NCI-H2107 (cell line): ENCODE data around the gene CCDC136.

ENCODE experiments used
- DNase-seq: peaks from one replicate; lab custom pipeline; 2025; lab: John Stamatoyannopoulos, UW

Gene CCDC136

DNA sequence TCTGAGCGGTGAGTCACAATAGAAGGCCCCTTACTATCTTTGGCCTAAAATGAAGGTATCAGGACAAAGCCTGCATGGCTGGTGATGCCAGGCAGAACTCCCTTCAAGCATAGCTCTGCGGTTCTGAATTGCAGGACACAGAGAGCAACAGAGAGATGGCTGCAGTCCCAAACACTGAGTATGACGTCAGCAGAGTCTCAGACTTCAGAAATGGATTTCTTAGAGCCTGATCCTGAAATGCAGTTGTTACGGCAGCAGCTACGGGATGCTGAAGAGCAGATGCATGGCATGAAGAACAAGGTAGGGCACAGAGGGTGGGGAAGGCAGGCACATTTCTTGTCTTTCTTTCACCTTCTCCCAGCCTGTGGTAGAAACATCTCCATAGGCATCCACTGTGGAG is 13.5 kb downstream of the CCDC136 start:
- no peak for DNase-seq

DNA sequence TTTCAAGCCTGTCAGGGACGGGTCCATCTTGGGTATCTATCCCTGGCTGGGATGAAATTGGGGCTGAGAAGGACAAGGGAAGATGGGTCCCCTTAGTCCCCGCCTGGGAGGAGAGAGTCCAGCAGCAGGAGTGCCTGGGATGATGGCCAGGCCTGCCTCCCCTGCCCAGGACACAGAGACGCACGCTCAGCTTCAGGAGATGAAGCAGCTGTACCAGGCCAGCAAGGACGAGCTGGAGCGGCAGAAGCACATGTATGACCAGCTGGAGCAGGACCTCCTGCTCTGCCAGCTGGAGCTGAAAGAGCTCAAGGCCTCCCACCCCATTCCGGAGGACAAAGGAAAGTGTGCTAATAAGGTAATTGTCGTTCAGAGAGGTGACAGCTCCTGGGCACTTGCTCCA is 15.4 kb downstream of the CCDC136 start:
- DNase-seq = no peak

DNA sequence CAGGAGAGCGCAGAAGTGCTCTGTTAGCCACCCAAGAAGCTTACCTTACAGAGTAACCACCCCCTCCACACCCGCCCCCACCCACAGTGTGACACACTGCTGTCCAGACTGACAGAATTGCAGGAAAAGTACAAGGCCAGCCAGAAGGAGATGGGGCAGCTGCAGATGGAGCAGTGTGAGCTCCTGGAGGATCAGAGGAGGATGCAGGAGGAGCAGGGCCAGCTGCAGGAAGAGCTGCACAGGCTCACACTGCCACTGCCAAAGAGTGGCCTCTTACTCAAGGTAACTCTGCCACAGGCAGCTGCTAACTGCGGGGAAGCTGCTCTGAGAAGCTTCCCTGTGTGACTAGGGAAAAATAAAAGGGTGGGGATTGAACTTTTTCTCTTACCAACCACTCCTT is 17.6 kb downstream of the CCDC136 start:
- no peak for DNase-seq

DNA sequence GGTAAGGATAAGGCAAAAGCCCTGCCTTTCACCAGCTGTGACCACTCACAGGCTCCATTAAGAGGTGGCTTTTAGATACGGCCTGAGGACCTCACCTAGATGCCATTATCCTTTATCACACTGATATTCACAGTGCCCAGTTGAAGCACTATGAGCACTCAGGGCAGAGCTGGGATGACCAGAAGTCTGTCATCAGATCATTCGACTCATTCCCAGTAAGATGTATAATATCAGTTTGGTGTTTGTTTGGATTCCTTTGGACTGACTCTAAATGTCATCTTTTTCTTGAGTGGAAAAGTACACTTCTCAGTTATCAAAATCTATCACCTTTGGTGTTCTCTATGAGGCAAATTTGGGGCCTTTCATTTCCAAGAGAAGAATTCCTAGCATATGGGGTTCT is 18.7 kb downstream of the CCDC136 start:
- DNase-seq = no peak

DNA sequence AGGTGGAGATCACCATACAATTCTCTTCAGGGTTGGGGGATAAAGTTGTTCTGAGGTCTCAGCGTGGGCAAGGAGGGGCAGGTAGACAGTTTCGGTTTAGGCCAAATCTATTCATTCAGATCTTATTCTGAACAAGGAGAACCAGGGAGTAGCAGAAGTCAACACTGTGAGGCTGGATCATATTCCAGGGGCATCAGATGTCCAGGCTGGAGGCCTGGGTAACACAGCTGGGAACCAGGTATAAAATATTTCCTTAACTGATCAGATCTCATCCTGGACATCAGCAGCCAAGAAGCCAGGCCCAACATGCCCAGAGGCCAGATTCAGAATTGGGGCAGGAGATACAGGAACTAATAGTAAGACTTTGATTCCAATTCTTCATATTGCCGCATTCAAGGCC is 19.2 kb downstream of the CCDC136 start:
- DNase-seq = no peak

DNA sequence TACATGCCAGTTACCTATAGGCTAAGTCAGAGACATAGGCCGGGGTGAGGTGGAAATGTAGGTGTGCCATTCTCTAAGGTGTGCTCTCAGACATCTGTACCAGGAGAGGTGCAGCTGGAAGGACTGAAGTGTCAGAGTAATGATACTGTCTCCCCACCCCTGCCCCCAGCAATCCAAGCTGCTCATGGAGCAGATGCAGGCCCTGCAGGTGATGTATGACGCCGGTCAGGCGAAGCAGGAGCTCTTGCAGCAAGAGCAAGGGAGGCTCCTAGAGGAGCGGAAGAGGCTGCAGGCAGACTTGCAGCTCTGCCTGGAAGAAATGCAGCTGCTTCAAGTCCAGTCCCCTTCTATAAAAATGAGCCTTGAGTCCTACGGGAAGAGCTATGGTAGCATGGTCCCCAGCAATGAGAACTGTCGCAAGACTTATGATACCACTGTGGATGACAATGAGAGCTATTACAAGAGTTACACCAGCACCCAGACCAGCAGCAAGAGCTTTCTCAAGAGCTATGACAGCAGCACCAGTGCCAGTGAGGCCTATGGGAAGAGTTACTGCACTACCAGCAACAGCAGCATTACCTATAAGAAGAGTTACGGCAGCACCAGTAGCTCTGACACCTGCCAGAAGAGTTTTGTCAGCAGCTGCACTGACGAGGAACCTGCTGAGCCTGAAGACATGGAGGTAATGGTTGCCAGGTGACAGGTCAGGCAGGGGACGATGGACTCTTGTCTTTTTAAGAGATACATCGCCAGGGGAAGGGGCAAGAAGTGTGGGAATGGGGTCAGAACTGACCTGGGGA is 20.1 kb downstream of the CCDC136 start:
- no peak for DNase-seq

DNA sequence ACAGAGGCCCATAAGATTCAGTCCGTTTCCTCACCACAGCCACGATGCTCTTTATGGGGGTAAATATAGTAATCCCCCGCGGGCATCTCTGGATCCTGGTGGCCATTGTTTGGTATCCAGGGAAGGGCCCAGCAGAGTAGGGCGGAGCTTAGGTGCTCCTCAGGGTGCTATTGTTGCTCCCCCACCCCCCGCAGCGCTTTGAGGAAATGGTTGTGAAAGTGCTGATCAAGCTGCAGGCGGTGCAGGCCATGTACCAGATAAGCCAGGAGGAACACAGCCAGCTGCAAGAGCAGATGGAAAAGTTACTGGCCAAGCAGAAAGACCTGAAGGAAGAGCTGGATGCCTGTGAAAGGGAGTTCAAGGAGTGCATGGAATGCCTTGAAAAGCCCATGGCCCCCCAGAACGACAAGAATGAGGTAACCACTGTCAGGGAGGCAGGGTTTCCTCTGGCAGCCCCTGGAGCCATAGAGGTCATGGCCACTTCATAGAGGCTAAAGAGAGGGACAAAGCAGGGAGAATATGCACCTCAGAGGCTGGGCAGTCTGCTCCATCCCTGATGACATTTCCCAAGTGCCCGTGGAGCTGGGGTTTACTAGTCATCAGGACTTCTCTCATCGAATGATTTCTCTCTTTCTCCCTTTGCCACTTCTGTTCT is 20.9 kb downstream of the CCDC136 start:
- peak; percentile 64 for DNase-seq

DNA sequence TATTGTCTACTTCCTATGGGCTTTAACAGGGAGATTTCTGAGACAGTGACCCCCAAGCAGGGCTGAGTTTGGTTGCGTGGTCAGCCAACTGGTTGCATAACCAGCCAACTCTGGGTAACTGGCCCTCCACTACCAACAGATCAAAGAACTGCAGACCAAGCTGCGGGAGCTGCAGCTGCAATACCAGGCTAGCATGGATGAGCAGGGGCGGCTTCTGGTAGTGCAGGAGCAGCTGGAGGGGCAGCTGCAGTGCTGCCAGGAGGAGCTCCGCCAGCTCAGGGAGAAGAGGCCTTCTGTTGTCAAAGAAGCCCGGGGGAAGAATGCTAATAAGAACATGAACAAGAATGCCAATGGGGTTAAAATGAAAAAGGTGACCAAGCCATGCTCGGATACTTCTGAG is 22.7 kb downstream of the CCDC136 start:
- DNase-seq = no peak

DNA sequence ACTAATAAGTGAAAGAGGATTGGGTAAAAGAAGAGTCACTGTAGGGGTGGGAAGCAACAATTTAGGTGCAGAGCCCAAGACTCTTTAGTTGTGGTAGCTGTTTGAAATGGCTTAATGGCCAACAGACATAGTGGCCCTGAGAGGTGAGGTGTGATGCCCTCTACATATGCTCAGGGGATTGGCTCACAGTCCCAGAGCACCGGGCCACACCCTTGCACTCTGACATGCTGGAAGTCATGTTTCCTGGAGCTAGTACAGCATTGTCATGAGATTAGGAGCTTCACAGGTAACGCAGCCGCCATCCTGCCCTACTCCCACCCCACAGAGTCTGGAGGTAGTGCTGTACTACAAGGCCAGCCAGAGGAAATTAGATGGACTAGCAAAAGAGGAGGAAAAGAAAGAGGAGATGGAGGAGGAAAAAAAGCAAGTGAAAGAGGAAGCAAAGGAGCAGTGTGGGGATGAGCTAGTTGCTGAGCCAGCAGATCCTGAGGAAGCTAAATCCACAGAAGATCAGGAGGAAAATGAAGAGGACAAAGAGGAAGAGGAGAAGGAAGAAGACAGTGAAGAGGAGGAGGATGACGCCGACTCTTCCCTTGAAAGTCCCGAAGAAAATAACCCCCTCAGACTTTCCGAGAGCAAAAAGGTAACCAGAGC is 23.6 kb downstream of the CCDC136 start:
- no peak for DNase-seq

DNA sequence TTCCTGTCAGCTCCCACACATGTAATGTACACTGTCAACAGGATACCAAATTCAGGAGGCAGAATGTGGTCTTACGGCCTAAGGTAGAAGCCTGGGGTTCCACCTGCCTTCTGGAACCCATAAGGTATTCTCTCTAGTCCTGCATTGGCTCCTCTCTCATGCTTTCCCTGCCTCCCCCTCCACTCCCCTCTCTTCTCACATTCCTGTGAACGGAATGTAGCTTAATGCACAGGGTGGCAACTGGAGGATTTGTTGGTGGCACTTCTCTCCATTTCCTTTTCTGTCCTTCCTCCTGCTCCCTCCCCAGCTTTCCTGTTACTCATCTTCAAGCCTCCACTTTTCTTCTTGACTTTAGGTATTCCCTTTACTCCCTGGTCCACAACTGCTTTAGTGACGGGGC is 26.9 kb downstream of the CCDC136 start:
- no peak for DNase-seq

DNA sequence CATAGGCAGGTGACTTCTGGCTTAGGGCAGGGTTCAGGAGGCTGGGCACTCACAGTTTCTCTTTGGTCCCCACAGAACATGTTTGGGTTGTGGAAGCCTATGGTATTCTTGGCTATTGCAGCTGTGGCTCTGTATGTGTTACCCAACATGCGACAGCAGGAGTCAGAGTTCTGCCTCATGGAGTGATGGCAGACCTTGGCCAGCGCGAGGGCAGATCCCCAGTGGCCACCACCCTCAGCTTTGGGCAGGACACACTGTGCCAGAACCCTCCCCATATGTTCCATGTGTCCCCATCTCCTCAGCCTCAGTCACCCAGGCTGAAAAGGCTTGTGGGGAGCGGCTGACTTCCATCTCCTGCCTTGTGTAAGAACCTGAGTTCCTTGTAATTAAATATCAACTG is 30.0 kb downstream of the CCDC136 start:
- no peak for DNase-seq

DNA sequence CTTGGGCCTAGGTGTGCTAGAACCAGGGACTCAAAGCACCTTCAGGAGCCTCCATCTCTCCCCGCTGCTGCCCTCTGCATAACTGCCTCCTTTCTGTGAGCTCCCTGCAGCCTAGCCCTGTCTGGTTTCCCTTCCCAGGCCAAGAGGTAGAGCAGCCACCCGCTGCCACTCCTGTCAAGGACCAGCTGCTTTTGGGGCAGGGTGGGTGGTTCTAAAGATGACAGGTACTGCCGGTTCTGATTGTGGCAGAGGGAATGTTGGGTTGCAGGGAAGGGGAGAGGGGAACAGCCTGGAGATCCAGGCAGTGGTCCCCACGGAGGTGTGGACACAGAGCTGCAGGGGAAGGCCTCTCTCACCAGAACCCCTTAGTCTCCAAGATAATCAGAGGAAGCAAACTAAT is 34.7 kb downstream of the CCDC136 start:
- no peak for DNase-seq

DNA sequence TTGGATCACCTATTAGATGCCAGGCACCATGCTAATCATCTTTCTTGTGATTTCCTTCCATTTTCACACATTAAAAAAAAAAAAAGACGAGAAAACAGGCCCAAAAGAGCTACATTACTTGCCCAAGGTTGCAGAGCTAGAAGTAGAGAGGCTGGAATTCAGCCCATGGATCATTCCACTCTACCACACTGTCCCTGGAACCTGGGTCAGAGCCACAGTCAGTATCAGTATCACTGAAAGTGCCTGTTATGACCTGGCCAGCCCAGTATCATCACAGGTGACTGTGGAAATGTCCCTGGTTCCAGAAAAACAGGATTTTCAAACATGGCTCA is 35.1 kb downstream of the CCDC136 start:
- DNase-seq = no peak

DNA sequence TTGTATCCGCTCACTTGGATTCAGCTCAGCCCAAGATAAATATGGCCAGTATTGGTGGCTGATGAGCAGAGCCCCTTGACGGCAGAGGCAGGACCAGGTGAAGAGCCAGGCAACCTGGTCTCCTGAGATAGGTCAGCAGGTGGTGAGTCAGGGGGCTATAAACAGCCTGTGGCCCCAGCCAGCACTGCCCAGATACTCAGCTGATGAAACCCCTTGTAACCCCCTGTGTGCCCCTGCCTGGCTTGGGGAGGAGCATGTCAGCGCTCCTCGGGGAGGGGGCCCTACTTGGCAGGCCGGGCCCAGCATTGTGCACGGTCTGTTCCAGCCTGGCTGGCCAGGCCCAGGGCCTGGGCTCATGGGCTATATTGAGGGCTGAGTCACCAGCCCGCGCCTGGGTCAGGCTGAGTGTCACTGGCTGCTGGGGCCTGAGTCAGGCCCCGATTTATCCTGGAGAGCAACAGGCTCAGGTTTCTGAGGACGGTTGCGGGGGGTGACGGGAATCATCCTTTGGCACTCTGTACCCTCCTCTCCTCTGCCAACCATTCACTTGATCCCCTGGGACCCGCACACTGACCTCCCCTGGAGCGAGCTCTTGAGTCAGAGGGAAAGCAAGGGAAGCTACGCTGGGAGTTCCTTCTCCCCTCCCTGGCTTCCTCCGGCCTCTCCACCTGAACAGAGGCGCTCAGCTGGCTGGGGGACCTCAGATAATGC is 35.6 kb downstream of the CCDC136 start:
- DNase-seq = no peak

DNA sequence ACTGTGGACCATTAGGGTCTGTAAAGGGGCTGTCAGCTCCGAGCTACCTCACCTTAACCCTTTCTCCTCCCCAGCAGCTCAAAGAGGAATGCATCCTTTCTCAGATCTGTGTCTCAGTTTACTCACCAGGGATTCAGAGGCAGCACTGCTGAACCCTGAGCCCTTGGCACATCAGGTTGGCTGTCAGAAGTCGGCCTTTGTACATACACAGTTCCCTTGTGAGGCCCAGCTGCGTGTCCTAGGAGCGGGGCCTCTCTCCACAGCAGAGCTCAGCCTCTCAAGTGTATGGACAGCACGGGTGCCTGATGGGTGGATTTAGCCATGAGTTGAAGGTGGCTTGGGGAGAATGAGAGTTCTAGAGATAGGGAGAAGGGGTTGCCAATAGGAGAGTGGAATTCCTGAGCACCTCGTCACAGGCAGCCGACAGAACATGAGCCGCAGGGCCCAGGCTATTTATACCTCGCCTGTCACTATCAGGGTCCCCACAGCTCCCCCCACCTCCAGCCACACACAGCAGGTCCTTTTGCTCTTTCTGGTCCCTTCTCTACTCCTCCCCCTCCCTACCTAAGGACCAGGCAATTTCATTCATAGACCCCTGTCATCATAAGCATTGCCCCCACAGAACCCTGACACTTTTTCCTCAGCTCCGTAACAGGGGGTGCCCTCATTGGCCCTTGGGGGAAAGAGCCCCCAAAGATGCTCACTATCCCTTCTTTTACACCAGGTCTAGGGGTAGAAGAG is 36.4 kb downstream of the CCDC136 start:
- no peak for DNase-seq

DNA sequence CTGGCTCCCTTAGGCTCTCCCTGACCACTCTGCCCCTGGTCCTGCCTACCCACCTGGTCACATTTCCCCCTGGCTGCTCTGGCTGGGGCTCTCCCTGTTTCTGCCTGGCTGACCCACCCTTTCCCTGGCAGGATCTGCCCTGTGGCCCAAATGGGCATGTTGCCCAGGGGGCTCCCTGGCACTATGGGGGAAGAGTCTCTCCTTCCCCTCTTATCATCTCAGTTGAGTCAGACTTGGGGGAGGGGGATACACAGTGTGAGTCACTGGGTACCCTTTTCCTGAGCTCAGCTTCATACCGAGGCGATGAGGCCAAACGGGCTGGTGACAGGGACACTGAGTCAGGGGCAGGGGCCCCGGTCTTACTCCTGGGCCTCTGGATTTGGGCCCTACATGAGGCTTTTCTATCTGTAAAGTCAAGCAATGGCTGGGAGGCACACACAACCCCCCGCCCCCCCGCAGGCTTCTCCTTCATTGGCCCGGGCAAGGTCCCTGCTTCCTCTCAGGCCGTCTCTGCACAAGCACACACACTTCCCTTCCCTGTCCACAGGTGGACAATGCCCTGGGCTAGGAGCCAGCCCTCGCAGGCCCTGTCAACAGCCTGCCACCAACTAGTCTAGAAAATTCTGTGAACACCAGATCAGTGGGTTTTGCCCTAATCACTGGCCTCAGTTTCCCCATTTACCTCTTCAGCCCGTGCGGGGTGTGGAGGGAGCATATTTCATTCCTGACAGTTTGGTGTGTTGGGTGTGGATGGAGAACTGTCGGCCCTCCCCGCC is 37.8 kb downstream of the CCDC136 start:
- DNase-seq = no peak

DNA sequence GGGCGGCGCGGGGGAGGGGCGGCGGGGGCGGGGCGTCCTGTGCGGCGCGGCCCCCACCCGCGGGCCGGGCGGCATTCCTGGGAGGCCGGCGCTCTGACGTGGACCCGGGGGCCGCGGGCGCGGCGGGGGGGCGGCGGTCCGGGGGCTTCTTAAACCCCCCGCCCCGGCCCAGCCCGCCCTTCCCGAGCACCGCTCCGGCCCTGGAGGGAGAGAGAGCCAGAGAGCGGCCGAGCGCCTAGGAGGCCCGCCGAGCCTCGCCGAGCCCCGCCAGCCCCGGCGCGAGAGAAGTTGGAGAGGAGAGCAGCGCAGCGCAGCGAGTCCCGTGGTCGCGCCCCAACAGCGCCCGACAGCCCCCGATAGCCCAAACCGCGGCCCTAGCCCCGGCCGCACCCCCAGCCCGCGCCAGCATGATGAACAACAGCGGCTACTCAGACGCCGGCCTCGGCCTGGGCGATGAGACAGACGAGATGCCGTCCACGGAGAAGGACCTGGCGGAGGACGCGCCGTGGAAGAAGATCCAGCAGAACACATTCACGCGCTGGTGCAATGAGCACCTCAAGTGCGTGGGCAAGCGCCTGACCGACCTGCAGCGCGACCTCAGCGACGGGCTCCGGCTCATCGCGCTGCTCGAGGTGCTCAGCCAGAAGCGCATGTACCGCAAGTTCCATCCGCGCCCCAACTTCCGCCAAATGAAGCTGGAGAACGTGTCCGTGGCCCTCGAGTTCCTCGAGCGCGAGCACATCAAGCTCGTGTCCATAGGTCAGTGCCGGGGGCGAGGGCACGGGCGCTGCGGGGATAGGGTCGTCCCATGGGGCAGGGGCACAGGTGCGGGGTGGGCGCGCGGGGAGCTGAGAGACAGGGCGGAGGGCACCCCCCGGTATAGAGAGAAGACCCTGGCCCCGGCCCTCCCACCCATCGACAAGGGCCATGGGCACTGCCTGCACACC is 38.7 kb downstream of the CCDC136 start, which contains the start of gene FLNC:
Gene FLNC, plus strand, starts transcription at position 176 of the 947 bp plus-strand sequence. Its CDS starts 232 bp downstream, at position 408.
- no peak for DNase-seq

DNA sequence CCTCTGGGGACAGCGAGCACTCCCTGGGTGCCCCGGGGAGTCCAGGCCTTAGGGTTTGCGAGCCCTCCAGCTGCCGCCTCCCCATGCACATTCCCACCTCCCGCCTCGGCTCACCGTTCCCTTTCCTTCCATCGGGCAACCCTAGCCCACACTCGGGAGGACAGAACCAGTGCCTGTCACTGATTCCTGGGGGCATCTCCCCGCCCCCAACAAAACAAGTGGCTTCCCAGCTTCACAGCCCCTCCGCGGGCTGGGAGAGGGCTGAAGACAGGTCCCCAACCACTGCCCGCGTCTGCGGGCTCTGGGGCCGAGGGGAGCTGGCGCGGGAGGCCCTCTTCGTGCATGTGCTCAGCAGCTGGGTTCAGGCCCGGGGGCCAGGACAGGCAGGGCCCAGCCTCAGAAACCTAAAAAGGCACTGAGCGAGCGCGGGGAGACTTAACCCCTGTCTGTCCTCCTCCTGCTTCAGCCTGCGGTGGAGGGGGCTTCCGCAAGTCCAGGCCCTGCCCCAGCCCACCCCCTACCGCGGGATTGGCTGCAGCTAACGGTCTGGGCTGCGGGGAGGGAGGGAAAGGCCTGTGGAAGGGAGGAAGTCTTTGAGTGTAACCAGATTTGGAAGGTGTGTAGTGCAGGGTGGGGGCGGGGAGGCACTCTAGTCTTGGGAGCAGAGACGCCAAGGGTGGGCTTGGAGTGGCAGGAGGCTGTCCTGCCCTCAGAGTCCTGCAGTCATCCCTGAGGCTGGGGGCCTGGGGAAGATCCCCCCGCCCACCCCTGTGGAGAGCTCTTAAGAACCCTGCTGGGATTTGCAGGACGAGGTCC is 39.6 kb downstream of the CCDC136 start:
- DNase-seq = no peak
